Measurements from ENCODE around the gene TRMT2A.

The TRMT2A gene

GRCh38 chr22:20139391-20140106 lies 22.5 kb upstream of the TRMT2A start:
- Histone ChIP-seq H3K27ac (no peak overlapping the region), H3K27me3 (no peaks in the 10 kb centered on the region), H3K9ac (no peak overlapping the region), H3K4me2 (no peak overlapping the region), H3K4me1 (peaks cover 37 to 65% (median 57%) of the 10 kb centered on the region in 10 experiments), H3K36me3 (peaks cover 0 to 49% (median 24%) of the 10 kb centered on the region in 11 experiments; a peak in 18 of 22 replicates), H4K20me1 (peaks cover 52 to 100% (median 75%) of the 10 kb centered on the region in 11 experiments), H3K9me3 (replicated peaks in 1 of 11) (no peaks in the 10 kb centered on the region), H3K4me3 (no peak overlapping the region)
- TF ChIP-seq Cebpa-rat (IDR thresholded peaks at IDR 0.05), result no peak

DNA sequence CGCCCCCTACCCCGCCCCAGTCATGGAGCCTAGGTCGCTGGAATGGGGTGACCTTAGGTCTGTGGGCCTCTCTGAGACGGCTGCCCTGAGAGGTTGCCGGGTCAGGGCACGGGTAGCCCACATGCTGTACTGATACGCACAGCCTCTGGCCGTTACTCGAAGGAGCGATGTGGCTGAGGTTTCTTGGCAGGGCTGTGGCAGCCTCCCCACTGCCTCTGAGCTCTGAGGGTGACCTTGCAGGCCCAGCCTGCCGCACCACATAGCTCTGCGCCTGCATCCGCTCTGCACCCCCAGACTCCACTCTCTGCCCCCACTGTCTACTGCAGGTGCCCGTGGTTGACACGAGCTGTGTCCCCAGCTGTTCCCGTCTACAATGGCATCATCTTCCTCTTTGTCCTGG lies 21.8 kb upstream of the TRMT2A start:
- Histone ChIP-seq H3K9ac (no peak overlapping the region), H3K36me3 (peaks cover 0 to 55% (median 24%) of the 10 kb centered on the region in 11 experiments; a peak in 18 of 22 replicates), H3K27ac (no peak overlapping the region), H3K4me1 (peaks cover 44 to 72% (median 64%) of the 10 kb centered on the region in 10 experiments), H3K9me3 (replicated peaks in 1 of 11) (no peaks in the 10 kb centered on the region), H3K4me3 (no peak overlapping the region), H4K20me1 (peaks cover 58 to 100% (median 82%) of the 10 kb centered on the region in 11 experiments), H3K27me3 (no peaks in the 10 kb centered on the region), H3K4me2 (no peak overlapping the region)
- TF ChIP-seq Cebpa-rat (IDR thresholded peaks at IDR 0.05), result no peak

- Histone ChIP-seq H3K9me3 (replicated peaks in 1 of 11) (no peaks in the 10 kb centered on the region), H3K4me2 (peak overlapping the region; percentile 48 to 100 (median 80); a peak in 20 of 22 replicates), H4K20me1 (peaks cover 61 to 100% (median 87%) of the 10 kb centered on the region in 11 experiments), H3K4me3 (no peak overlapping the region), H3K4me1 (peaks cover 49 to 77% (median 69%) of the 10 kb centered on the region in 10 experiments), H3K27ac (peak overlapping the region in 2 of 11 experiments; percentile 8 to 27; a peak in 3 of 22 replicates), H3K9ac (peak overlapping the region in 8 of 11 experiments; percentile 23 to 70 (median 52); a peak in 11 of 22 replicates), H3K27me3 (no peaks in the 10 kb centered on the region), H3K36me3 (peaks cover 0 to 50% (median 24%) of the 10 kb centered on the region in 11 experiments; a peak in 18 of 22 replicates)
- TF ChIP-seq Cebpa-rat (IDR thresholded peaks at IDR 0.05), result no peak
Measured at GRCh38 chr22:20138417-20138738, 21.4 kb upstream of the TRMT2A start.

DNA sequence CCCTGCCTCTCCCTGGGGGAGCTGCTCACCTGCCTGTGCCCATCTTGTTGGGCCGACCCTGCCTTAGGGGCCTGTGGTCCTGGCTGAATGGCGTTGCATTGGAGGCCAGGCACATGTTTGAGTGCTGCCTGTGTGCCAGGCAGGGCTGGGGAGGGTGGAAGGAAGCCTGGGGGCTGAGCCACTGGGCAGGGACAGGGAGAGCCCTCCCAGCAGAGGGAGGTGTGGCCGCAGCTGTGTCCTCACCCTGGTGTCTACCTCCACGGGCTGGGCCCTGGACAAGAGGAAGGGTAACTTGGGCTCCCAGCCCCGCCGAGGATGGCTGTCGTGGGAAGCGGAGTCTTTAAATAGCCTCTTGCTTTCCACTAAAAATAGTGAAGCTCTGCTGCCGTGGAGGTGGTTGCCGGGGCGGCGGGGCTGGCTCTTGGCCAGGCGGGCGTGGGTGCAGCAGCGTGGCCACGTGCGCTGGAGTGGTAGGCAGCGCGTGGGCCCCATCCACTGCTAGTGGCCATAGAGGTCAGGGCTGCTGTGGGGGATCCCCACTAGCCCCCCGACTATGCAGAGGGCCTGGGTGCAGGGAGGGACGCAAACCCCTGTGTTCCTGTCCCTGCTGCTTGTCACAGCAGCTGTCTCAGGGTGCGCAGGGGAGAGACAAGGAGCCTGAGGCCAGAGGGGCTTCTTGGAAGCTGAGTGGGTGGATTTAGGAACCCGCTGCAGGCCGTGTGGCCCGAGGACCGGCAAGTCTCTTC lies 20.8 kb upstream of the TRMT2A start:
- Histone ChIP-seq H3K27ac (peak overlapping the region in 5 of 11 experiments; percentile 1 to 27 (median 21); a peak in 5 of 22 replicates), H3K4me2 (peak overlapping the region; percentile 48 to 100 (median 80)), H3K4me3 (no peak overlapping the region; a peak in 1 of 20 replicates), H3K9me3 (replicated peaks in 1 of 11) (no peaks in the 10 kb centered on the region), H3K4me1 (peaks cover 54 to 82% (median 74%) of the 10 kb centered on the region in 10 experiments), H3K36me3 (peaks cover 0 to 45% (median 22%) of the 10 kb centered on the region in 11 experiments; a peak in 18 of 22 replicates), H4K20me1 (peaks cover 66 to 100% (median 91%) of the 10 kb centered on the region in 11 experiments), H3K9ac (peak overlapping the region in 10 of 11 experiments; percentile 22 to 70 (median 46); a peak in 19 of 22 replicates), H3K27me3 (no peaks in the 10 kb centered on the region)
- no peak for TF ChIP-seq Cebpa-rat (IDR thresholded peaks at IDR 0.05)

GRCh38 chr22:20137113-20137512 lies 20.1 kb upstream of the TRMT2A start:
- TF ChIP-seq Cebpa-rat (IDR thresholded peaks at IDR 0.05), result no peak
- Histone ChIP-seq H3K27me3 (no peaks in the 10 kb centered on the region), H3K36me3 (peaks cover 0 to 38% (median 16%) of the 10 kb centered on the region in 11 experiments; a peak in 17 of 22 replicates), H3K4me2 (peak overlapping the region; percentile 48 to 100 (median 80)), H4K20me1 (peaks cover 73 to 100% (median 92%) of the 10 kb centered on the region in 11 experiments), H3K9me3 (replicated peaks in 1 of 11) (no peaks in the 10 kb centered on the region), H3K27ac (peak overlapping the region in 3 of 11 experiments; percentile 1 to 22 (median 21); a peak in 2 of 22 replicates), H3K4me3 (no peak overlapping the region; a peak in 1 of 20 replicates), H3K4me1 (peaks cover 60 to 84% (median 78%) of the 10 kb centered on the region in 10 experiments), H3K9ac (peak overlapping the region in 10 of 11 experiments; percentile 22 to 70 (median 46); a peak in 17 of 22 replicates)

- H3K9ac ChIP-seq, result peak overlapping the region in 8 of 11 experiments; percentile 22 to 70 (median 48); a peak in 5 of 22 replicates
- H3K27ac ChIP-seq, result no peak overlapping the region
- H3K27me3 ChIP-seq, result no peaks in the 10 kb centered on the region
- H3K4me1 ChIP-seq, result peaks cover 60 to 79% (median 73%) of the 10 kb centered on the region in 10 experiments
- H4K20me1 ChIP-seq, result peaks cover 68 to 98% (median 92%) of the 10 kb centered on the region in 11 experiments
- H3K9me3 ChIP-seq (replicated peaks in 1 of 11), result no peaks in the 10 kb centered on the region
- peak overlapping the region; percentile 48 to 100 (median 80); a peak in 21 of 22 replicates for H3K4me2 ChIP-seq
- no peak for TF ChIP-seq Cebpa-rat (IDR thresholded peaks at IDR 0.05)
- no peak overlapping the region for H3K4me3 ChIP-seq
- H3K36me3 ChIP-seq, result peaks cover 0 to 32% (median 14%) of the 10 kb centered on the region in 11 experiments; a peak in 16 of 22 replicates
Measured at GRCh38 chr22:20136603-20136873, 19.5 kb upstream of the TRMT2A start.

- Histone ChIP-seq H3K9ac (peak overlapping the region in 10 of 11 experiments; percentile 7 to 64 (median 50); a peak in 15 of 22 replicates), H3K4me3 (no peak overlapping the region), H3K9me3 (replicated peaks in 1 of 11) (no peaks in the 10 kb centered on the region), H4K20me1 (peaks cover 63 to 92% (median 87%) of the 10 kb centered on the region in 11 experiments), H3K4me1 (peaks cover 60 to 73% (median 68%) of the 10 kb centered on the region in 10 experiments), H3K36me3 (peaks cover 0 to 28% (median 11%) of the 10 kb centered on the region in 11 experiments; a peak in 16 of 22 replicates), H3K27ac (peak overlapping the region in 3 of 11 experiments; percentile 11 to 39 (median 28); a peak in 3 of 22 replicates), H3K4me2 (peak overlapping the region; percentile 48 to 100 (median 80); a peak in 21 of 22 replicates), H3K27me3 (no peaks in the 10 kb centered on the region)
- no peak for TF ChIP-seq Cebpa-rat (IDR thresholded peaks at IDR 0.05)
Measured at GRCh38 chr22:20135806-20136602, 19.0 kb upstream of the TRMT2A start.

- H3K9ac ChIP-seq, result peak overlapping the region in 10 of 11 experiments; percentile 7 to 64 (median 50); a peak in 16 of 22 replicates
- peak overlapping the region in 3 of 11 experiments; percentile 11 to 39 (median 28); a peak in 4 of 22 replicates for H3K27ac ChIP-seq
- H3K4me1 ChIP-seq, result peaks cover 60 to 72% (median 70%) of the 10 kb centered on the region in 10 experiments
- no peak for TF ChIP-seq Cebpa-rat (IDR thresholded peaks at IDR 0.05)
- no peaks in the 10 kb centered on the region for H3K9me3 ChIP-seq (replicated peaks in 1 of 11)
- H3K4me2 ChIP-seq, result peak overlapping the region; percentile 22 to 100 (median 80); a peak in 19 of 22 replicates
- no peaks in the 10 kb centered on the region for H3K27me3 ChIP-seq
- peaks cover 0 to 20% (median 10%) of the 10 kb centered on the region in 11 experiments; a peak in 16 of 22 replicates for H3K36me3 ChIP-seq
- H4K20me1 ChIP-seq, result peaks cover 63 to 91% (median 83%) of the 10 kb centered on the region in 11 experiments
- H3K4me3 ChIP-seq, result no peak overlapping the region
Measured at GRCh38 chr22:20135265-20135664, 18.2 kb upstream of the TRMT2A start.
